Fibroblast of lung (primary cell): Measurements from ENCODE around the gene TCTN1. TPM values are rescaled to one million over a fixed set of nuclear protein-coding genes. Genes with fewer than 3 reads are reported as not detected.
"Not testable (repeated sequence)": the region's sequence is repeated elsewhere in the genome, so short reads cannot be mapped to it uniquely, and the experiment has no call there.

Experiments
- DNase-seq, 2 donors: peaks; one replicate each; pipeline versions ENCODE4 v3.0.0 to v3.0.0-alpha.2; 2010; ENCODE audit warnings: low read depth in 2 of 2
- H2AFZ ChIP-seq: 2 replicates; pipeline ENCODE4 v1.5.1; 2012; ENCODE audit warnings: low read length, control low read depth, inconsistent platforms
- H3K27ac ChIP-seq: 2 replicates; pipeline ENCODE4 v1.5.1; 2011; ENCODE audit warnings: low read length, control low read depth; ENCODE audit not compliant: insufficient read depth
- H3K27me3 ChIP-seq: 2 replicates; pipeline ENCODE4 v1.5.1; 2011; ENCODE audit warnings: mild to moderate bottlenecking, low read length; ENCODE audit not compliant: control insufficient read depth, insufficient read depth
- H3K36me3 ChIP-seq: 2 replicates; pipeline ENCODE4 v1.5.1; 2011; ENCODE audit warnings: low read length; ENCODE audit not compliant: control insufficient read depth, insufficient read depth
- H3K4me1 ChIP-seq: 2 replicates; pipeline ENCODE4 v1.5.1; 2011; ENCODE audit warnings: low read length; ENCODE audit not compliant: control insufficient read depth, insufficient read depth; ENCODE audit errors: extremely low read depth
- H3K4me2 ChIP-seq: 2 replicates; pipeline ENCODE4 v1.5.1; 2011; ENCODE audit warnings: low read length, control low read depth; ENCODE audit not compliant: insufficient read depth; ENCODE audit errors: extremely low read depth
- H3K4me3 ChIP-seq, 4 experiments: fragments of 200-600 bp in 1 of 4; sonication (generic) in 1 of 4; replicated peaks in 1 of 4; 2 replicates each; pipeline ENCODE4 v1.5.1; 2011 to 2016; ENCODE audit warnings: low read length in 4 of 4, low read depth in 3 of 4, mild to moderate bottlenecking in 3 of 4, control low read depth in 2 of 4, inconsistent platforms in 1 of 4, mixed read lengths in 1 of 4; ENCODE audit not compliant: insufficient read depth in 1 of 4; ENCODE audit errors: control extremely low read depth in 1 of 4
- H3K79me2 ChIP-seq: 2 replicates; pipeline ENCODE4 v1.5.1; 2012; ENCODE audit warnings: mild to moderate bottlenecking, low read length, inconsistent platforms; ENCODE audit not compliant: control insufficient read depth, insufficient read depth
- H3K9ac ChIP-seq: 2 replicates; pipeline ENCODE4 v1.5.1; 2011; ENCODE audit warnings: mild to moderate bottlenecking, low read length, control low read depth; ENCODE audit not compliant: insufficient read depth
- H3K9me3 ChIP-seq: 2 replicates; pipeline ENCODE4 v1.5.1; 2012; ENCODE audit warnings: low read depth, low read length; ENCODE audit not compliant: control insufficient read depth, insufficient read depth
- H4K20me1 ChIP-seq: 2 replicates; pipeline ENCODE4 v1.5.1; 2011; ENCODE audit warnings: low read length; ENCODE audit not compliant: control insufficient read depth, insufficient read depth; ENCODE audit errors: extremely low read depth
- EZH2 ChIP-seq: IDR thresholded peaks from 2 replicates; pipeline ENCODE4 v1.5.1; 2012; ENCODE audit warnings: low read length, control low read depth, mild to moderate bottlenecking; ENCODE audit errors: missing control alignments
- polyA plus RNA-seq, 2 donors: library from polyadenylated mRNA; depleted of rRNA in 1 of 2; stranded (reverse) in 1 of 2; unstranded in 1 of 2; fragments of >200 nt; gene quantifications; 2 replicates each; pipeline ENCODE4 v1.2.1, GENCODE V29; 2011 to 2012; ENCODE audit warnings: missing spikeins in 1 of 2
- total RNA-seq: library from RNA; depleted of rRNA; stranded (reverse); fragments of >200 nt; gene quantifications from 2 replicates; pipeline ENCODE4 v1.2.1, GENCODE V29; 2014
- TF ChIP-seq, protein P1 (sequence below), 2 donors: IDR thresholded peaks in 1 of 2; conservative IDR thresholded peaks in 1 of 2; 1 replicate in 1 of 2; 2 replicates in 1 of 2; pipeline ENCODE4 v1.5.1; 2011 to 2012; ENCODE audit warnings: low read length in 2 of 2, control low read depth in 1 of 2, inconsistent platforms in 1 of 2, low read depth in 1 of 2, mild to moderate bottlenecking in 1 of 2

TCTN1 gene
- total and polyA plus RNA-seq, 2 donors (not counting 1 experiment from before 2014, with no cell fraction given): 25.0 to 27.4 TPM

DNA sequence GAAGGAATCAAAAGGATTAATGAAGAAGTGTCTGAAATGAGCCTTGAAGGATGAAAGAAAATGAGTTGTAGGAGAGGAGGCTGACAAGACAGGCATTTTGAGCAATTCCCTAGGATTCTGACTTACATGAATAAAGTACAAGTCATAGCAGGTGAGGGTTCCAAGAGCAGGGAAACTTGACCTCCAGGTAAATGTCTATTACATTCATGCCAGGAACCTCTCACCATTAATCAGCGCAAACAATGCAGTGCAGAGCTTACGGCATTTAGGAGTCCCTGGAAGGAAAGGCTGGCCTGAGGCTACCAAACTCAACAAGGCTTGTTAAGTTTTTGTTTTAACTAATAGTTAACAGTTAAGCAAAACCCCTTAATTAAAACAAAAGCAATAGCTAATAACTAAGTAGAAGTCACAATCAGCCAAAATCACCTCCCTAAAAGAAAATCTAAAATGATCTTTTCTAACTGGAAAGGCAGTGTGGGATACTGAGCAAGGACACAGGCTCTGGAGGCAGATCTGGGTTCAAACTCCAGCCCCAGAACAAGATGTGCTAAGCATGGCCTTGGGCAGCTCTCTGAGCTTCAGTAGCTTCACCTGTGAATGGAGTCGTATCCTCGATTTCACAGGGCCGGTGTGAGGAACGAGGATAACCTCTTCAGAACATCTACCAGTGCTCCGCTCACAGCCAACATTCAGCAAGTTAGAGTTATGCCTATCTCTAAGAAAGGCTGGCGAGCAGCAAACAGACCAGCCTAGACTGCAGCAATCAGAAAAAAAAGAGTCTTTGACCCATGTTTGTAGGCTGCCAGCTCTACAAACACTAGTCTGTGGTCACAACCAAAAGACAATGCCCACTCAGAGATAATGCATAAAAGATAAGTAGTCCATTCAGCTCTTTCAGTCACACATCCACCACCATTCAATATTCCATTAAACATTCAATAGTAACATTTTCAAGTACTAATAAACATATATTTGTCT lies 47.7 kb upstream of the TCTN1 start:
- Histone ChIP-seq H3K4me1 (peaks cover 6% of the 10 kb centered on the region), H3K27me3 (no peaks in the 10 kb centered on the region), H3K4me2 (no peak overlapping the region), H3K27ac (no peak overlapping the region), H3K36me3 (no peaks in the 10 kb centered on the region), H2AFZ (no peak overlapping the region), H3K9me3 (no peaks in the 10 kb centered on the region), H3K4me3 (no peak overlapping the region), H4K20me1 (no peaks in the 10 kb centered on the region), H3K79me2 (peaks cover 26% of the 10 kb centered on the region), H3K9ac (no peak overlapping the region)
- no peak for TF ChIP-seq EZH2
- TF ChIP-seq, protein P1, sequence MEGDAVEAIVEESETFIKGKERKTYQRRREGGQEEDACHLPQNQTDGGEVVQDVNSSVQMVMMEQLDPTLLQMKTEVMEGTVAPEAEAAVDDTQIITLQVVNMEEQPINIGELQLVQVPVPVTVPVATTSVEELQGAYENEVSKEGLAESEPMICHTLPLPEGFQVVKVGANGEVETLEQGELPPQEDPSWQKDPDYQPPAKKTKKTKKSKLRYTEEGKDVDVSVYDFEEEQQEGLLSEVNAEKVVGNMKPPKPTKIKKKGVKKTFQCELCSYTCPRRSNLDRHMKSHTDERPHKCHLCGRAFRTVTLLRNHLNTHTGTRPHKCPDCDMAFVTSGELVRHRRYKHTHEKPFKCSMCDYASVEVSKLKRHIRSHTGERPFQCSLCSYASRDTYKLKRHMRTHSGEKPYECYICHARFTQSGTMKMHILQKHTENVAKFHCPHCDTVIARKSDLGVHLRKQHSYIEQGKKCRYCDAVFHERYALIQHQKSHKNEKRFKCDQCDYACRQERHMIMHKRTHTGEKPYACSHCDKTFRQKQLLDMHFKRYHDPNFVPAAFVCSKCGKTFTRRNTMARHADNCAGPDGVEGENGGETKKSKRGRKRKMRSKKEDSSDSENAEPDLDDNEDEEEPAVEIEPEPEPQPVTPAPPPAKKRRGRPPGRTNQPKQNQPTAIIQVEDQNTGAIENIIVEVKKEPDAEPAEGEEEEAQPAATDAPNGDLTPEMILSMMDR (conservative IDR thresholded peaks at IDR 0.05 in 1 of 2, IDR thresholded peaks at IDR 0.05 in 1 of 2; ENCODE audit: low read depth in 1 of 2, low read length in 2 of 2): no peak
- DNase-seq: peak in 1 of 2 donors; percentile 41

DNA sequence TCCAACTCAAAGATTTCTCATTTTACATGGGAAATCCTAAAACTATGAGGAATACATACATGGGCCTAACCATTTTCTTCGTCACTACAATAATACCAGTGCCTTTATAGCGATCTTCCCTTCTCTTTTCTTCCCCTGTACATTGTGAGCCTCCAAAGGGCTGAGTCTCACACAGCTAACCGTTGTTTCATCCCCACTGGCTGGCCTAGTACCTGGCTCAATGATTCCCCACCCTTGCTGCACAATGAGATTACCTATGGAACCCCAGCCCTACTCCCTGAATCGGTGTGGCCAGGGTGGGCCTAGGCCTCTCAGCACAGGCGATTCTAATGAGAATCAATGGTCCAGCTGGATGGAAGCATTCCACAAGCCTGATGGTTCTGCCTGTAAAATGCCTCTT lies 46.9 kb upstream of the TCTN1 start:
- no peaks in the 10 kb centered on the region for H4K20me1 ChIP-seq
- H3K79me2 ChIP-seq: peaks cover 23% of the 10 kb centered on the region
- H3K4me3 ChIP-seq: no peak overlapping the region
- no peak overlapping the region for H3K4me2 ChIP-seq
- no peak overlapping the region for H3K27ac ChIP-seq
- H3K4me1 ChIP-seq: peaks cover 6% of the 10 kb centered on the region
- TF ChIP-seq, protein P1 (conservative IDR thresholded peaks at IDR 0.05 in 1 of 2, IDR thresholded peaks at IDR 0.05 in 1 of 2; ENCODE audit: low read depth in 1 of 2, low read length in 2 of 2): no peak
- TF ChIP-seq EZH2: no peak
- H3K9ac ChIP-seq: no peak overlapping the region
- no peak for DNase-seq
- no peak overlapping the region for H2AFZ ChIP-seq
- no peaks in the 10 kb centered on the region for H3K27me3 ChIP-seq
- no peaks in the 10 kb centered on the region for H3K9me3 ChIP-seq
- no peaks in the 10 kb centered on the region for H3K36me3 ChIP-seq

DNA sequence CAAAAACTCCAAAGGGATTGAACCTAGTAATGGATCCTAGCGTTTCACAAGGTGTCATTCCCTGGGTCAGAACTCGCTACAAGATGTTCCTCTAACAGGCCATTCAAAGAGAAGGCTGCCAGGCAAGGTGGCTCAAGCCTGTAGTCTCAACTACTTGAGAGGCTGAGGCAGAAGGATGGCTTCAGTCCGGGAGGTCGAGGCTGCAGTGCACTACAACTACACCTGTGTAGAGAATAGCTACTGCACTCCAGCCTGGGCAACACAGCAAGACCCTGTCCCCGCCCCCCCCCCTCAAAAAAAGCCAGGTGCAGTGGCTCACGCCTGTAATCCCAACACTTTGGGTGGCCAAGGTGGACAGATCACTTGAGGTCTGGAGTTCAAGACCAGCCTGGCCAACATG lies 45.2 kb upstream of the TCTN1 start:
- H3K4me1 ChIP-seq: peaks cover 6% of the 10 kb centered on the region
- H3K4me3 ChIP-seq: no peak overlapping the region
- TF ChIP-seq EZH2: no peak
- TF ChIP-seq, protein P1 (conservative IDR thresholded peaks at IDR 0.05 in 1 of 2, IDR thresholded peaks at IDR 0.05 in 1 of 2; ENCODE audit: low read depth in 1 of 2, low read length in 2 of 2): no peak
- H3K9me3 ChIP-seq: no peaks in the 10 kb centered on the region
- peaks cover 28% of the 10 kb centered on the region for H3K79me2 ChIP-seq
- no peaks in the 10 kb centered on the region for H3K27me3 ChIP-seq
- H3K27ac ChIP-seq: no peak overlapping the region
- H3K36me3 ChIP-seq: no peaks in the 10 kb centered on the region
- H4K20me1 ChIP-seq: no peaks in the 10 kb centered on the region
- H3K9ac ChIP-seq: no peak overlapping the region
- no peak overlapping the region for H2AFZ ChIP-seq
- H3K4me2 ChIP-seq: no peak overlapping the region
- DNase-seq: no peak

GRCh38 chr12:110569838-110570237 lies 44.1 kb upstream of the TCTN1 start:
- not testable (repeated sequence) for H2AFZ ChIP-seq, H3K4me3 ChIP-seq
- H3K79me2 ChIP-seq: peaks cover 34% of the 10 kb centered on the region

More at GRCh38 chr12:110569838-110570237, 44.1 kb upstream of the TCTN1 start:
- not testable (repeated sequence) for H3K9me3 ChIP-seq, H3K27ac ChIP-seq, H3K4me1 ChIP-seq, H3K36me3 ChIP-seq, H4K20me1 ChIP-seq, H3K27me3 ChIP-seq, DNase-seq, H3K4me2 ChIP-seq, H3K9ac ChIP-seq
